HG02798 (cell line): ENCODE results near the gene PROCR.
"Not testable (repeated sequence)": the region's sequence is repeated elsewhere in the genome, so short reads cannot be mapped to it uniquely, and the experiment has no call there.

ENCODE experiments used
- ATAC-seq: cut with Tn5 transposase; IDR thresholded peaks from one replicate; pipeline ENCODE4 v1.9.1; 2021; ENCODE audit warnings: mild to moderate bottlenecking; ENCODE audit not compliant: unreplicated experiment, poor library complexity

Gene PROCR

DNA sequence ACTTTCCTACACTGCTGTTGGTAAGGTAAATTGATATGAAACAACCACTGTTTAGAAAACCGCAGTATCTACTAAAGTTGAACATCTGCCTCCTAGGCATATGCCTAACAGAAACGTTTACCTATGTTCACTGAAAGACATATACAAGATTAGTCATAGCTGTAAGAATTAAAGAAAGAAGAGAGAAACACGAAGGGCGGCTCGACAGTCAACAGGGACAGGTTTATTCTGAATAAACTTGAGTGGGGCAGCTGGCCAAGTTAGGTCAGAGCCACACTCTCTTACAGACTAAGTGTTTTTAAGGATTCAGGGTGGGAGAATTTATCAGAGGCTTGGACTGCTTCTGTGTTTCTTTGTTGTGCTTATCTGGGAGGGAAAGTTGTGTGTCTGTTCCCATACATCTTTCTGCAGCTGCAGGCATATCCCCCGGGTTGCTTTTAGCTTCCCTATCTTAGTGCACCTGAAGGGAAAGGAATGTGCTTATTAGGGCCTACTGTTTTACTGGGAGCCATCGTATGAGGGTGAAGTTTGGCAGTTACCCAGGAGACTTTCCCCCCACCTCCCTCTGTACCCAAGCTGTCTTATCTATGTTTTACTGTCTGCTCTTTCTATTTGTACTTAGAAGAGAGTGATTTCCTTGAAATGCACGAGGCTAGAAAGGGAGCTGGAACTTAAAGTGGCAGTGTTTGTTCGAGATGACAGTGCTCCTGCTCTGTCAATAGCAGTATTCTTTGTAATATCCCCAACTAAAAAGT is 20.4 kb downstream of the PROCR start:
- no peak for ATAC-seq

DNA sequence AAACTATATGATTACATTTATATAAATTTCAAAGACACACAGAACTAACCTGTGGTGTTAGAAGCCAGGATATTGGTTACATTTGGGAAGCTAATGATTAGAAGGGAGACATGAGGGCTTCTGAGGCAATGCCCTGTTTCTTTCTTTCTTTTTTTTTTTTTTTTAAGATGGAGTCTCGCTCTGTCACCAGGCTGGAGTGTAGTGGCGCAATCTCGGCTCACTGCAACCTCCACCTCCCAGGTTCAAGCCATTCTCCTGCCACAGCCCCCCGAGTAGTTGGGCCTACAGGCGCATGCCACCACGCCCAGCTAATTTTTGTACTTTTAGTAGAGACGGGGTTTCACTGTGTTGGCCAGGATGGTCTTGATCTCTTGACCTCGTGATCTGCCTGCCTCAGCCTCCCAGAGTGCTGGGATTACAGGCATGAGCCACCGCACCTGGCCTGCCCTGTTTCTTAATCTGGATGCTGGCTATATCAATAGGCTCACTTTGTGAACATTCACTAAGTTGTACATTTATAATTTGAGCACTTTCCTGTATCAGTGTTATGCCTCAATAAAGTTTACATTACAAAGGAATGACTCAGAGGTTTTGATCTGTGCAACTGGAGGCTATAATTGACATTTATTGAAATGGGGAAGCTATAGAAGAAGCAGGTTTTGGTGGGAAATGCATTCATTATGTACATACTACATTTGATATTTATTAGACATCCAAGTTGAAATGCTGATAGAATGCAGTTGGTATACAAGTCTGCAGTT is 21.3 kb downstream of the PROCR start:
- not testable (repeated sequence) for ATAC-seq

DNA sequence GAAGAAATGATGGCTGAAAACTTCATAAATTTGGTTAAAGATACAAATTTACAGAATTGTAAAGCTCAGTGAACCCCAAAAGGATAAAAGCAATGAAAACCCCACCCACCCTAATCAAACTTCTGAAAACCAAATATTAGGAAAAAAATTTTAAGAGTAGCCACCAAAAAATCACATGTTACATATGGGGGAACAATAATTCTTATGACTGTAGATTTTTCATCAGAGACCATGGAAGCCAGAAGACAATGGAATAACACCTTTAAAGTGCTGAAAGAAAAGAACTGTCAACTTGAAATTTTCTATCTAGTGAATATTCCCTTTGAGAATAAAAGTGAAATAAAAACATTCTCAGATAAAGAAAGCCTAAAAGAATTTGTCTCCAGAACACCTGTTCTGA is 24.4 kb downstream of the PROCR start:
- ATAC-seq, result no peak

DNA sequence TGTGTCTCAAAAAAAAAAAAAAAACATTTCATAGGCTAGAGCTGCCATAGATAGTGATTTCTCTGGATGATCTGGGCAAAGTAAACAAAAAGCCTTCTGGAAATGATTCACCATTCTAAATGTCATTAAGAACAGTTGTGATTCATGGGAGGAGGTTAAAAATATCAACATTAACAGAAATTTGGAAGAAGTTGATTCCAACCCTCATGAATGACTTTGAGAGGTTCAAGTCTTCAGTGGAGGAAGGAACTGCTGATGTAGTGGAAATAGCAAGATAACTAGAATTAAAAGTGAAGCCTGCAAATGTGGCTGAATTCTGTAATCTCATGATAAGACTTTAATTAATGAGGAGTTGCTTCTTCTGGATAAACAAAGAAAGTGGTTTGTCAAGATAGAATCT is 27.9 kb downstream of the PROCR start:
- no peak for ATAC-seq

DNA sequence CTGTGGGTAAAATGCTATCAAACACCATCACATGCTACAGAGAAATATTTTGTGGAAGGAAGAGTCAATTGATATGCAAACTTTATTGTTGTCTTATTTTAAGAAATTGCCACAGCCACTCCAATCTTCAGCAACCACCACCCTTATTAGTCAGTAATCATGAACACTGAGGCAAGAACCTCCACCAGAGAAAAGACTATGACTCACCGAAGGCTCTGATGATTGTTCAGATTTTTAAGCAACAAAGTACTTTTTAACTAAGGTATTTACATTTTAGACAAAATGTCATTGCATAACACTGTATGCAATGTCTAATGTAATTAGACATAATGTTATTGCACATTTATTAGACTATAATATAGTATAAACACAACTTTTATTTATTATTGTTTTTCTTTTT is 28.4 kb downstream of the PROCR start:
- ATAC-seq, result no peak

DNA sequence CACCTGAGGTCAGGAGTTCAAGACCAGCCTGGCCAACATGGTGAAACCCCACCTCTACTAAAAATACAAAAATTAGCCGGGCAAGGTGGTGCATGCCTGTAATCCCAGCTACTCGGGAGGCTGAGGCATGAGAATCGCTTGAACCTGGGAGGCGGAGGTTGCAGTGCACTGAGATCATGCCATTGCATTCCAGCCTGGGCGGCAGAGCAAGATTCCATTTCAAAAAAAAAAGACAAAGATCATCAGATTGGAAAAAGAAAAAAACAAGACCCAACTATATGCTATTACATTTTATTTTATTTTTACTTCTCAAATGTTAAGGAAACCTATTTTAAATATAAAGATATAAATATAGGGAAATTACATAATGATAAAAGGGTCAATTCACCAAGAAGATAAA is 29.6 kb downstream of the PROCR start:
- ATAC-seq, result not testable (repeated sequence)

DNA sequence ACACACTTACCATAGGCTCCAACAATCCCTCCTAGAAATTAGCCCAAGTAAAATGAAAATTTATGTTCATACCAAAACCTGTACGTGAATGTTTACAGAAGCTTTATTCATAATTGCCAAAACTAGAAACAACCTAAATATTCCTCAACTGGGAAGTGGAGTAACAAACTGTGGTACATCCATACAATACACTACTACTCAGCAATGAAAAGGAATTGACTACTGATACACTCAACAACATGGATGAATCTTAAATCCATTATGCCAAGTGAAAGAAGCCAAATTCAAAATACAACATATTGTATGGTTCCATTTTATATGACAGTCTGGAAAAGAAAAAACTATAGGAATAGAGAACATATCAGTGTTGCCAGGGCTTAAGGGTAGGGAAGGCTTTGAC is 34.9 kb downstream of the PROCR start:
- ATAC-seq, result no peak

DNA sequence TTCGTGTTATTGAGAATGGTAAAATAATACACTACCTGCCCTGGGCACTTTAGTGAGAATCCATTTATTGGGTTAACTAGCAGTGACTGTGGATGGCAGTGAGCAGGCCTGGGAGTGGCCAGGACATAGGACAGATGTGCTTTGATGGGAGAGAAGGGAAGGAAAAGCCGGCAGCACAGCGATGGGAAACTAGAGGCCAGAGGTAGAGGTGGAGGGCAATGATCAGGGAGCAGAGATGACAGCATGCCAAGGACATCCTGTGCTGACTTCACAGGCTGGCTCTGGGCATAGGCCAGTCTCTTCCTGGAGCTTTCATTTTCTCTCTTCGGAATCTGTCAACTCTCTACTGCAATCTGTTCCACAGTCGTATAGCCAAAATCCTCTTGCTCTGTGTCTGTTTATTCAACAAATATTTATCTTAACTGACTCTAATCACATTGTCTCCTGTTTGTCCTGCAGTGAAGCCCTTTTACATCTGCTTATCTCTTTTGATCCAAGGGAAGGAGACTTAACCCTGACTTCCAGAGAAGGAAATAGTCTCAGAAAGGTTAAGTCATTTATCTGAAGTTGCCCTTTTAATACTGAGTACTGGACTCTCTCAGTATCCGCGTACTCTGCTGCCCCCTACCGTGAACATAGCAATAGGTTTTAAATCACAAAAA is 36.2 kb downstream of the PROCR start:
- ATAC-seq, result no peak

DNA sequence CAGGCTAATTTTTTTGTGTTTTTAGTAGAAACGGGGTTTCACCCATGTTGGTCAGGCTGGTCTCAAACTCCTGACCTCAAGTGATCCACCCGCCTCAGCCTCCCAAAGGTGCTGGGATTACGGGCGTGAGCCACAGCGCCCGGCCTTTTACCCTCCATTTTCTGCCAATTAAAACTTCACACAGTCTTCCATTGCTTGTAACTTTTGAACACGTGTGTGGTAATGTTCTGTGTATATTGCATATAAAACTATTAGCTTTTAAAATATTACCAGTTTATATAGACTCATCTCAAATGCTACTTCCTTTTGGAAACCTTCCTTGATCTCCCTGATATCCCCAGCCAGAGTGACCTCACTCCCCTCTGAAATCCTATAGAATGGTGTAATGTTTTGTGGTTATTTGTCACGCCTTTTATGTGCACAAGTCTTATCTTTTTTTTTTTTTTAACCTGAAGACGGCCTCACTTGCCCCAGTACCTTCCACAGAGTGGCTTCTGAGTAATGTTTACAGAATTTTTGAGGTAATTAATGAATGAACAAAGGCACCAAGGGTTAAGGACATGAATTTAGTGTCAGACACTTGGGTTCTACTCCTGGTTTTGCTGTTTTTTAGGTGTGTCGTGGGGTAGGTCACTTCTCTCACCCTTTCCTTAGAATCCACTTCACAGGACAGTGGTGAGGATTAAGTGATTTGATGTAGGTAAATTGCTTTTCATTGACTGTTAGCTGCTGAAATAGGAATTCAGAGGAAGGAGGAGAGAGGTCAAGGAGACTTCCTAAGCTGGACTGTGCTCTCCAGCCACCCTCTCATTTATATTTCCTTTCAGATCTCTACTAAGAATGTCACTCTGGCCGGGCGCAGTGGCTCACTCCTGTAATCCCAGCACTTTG is 43.4 kb downstream of the PROCR start:
- ATAC-seq, result no peak

DNA sequence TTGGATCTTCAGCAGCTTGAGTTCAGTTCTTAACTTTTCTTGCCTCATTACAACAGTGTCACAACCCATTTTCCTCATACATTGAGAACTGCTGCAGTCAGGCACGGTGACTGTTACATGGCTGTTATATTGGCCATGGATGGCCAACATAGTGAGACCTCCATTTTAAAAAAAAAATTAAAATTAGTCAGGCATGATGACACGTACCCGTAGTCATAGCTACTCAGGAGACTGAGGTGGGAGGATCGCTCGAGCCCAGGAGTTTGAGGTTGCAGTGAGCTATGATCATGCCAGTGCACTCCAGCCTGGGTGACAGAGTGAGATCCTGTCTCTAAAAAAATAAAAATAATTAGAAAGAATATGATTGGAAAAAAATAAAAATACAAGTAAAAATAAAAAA is 44.7 kb downstream of the PROCR start:
- no peak for ATAC-seq

DNA sequence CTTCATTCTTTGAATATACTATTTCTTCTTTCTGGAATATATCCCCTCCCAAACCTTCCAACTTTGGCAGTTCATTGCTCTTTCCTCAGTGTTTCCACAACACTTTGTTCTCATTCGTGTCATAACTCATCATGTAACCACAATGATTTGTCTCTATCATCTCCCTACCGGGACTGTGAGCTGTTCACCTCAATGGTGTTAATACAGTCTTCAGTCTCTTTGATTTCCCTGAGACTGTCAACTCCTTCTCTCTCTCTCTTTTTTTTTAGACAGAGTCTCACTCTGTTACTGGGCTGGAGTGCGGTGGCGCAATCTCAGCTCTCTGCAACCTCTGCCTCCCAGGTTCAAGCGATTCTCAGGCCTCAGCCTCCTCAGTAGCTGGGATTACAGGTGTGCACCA is 52.1 kb downstream of the PROCR start:
- ATAC-seq, result no peak

DNA sequence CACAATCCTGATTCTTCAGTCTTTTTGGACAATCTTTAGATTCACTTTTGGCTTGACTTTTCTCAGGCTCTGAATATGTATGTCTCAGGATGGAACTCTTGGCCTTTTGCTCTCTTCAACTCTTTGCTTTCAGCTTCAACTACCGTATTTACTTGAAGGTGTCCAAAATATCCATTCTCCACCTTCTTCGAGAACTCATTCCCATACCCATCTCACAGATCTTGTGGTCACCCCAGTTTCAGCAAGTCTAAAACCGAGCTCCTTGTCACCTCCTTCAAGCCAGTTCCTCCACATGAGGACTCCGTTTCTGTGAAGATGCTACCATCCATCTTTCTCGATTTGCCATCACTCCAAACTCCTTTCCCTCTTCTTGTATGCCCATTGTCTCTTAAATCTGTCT is 52.7 kb downstream of the PROCR start:
- ATAC-seq, result no peak

DNA sequence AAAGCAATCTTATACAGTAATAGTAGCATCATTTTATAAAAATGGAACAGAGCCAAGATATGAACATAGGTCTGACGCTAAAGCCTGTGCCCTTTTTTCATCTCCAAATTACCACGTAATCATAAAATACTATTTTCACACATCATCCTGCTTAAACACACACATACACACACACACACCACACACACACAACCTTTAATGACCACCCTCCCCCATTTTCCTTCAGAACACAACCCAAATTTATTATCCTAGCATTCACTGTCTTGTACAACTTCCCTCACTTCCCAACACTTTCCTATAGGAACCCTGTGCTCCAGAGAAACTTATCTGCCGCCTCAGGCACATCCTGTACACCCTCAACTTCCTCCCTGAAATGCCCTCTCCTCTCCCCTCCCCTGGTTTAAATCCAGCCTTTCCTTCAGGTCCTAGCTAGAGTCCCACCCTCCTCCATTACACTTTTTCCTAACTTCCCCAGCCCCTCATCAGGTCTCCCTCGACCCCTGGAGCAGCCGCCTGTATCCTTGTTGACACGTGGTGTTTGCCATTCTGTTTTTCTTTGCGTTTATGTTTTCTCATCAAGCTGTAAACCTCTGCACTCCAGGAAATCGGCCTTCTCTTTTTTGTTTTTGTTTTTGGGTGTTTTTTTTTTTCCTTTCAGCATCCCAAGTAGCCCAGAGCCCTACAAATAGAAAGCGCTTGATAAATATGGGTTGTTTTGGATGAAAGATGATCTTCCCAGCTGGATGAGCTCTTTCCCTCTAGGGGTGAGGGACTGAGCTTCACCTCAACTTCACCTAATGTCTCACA is 53.6 kb downstream of the PROCR start:
- no peak for ATAC-seq

DNA sequence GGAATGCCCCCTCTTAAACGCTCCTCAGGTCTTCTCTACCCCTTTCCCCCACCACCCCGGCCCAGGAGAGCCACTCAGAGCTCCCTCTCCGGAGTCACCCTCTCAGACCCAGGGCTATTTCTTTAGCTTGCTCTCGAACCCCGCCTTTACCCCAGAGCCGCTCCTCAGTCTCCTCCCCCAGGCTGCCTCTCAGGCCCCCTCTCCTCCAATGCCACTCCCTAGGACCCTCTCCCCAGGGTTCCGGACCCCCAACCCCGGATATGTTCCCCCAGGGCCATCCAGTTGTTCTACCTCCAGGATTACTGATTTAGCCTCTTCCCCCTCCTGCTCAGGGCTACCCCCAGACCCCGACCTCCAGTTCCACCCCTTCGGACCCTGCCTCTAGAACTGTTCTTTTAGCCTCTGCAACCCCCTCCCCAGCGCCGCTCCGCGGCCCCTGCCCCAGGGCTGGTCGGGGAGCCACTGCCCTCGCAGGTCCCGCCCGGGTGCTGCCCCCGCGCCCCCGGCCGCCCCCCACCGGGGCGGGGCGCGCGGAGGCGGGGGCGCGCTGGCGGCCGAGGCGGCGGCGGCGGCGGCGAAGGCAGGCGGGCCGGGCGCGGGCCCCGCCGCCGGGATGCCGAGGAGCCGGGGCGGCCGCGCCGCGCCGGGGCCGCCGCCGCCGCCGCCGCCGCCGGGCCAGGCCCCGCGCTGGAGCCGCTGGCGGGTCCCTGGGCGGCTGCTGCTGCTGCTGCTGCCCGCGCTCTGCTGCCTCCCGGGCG is 54.4 kb downstream of the PROCR start, which contains the start of gene MMP24:
Gene MMP24, plus strand, starts transcription at position 565 of the 758 bp plus-strand sequence. Its CDS starts 49 bp downstream, at position 614.
- no peak for ATAC-seq
